Measurements from ENCODE around the gene BRSK2.

Gene BRSK2

DNA sequence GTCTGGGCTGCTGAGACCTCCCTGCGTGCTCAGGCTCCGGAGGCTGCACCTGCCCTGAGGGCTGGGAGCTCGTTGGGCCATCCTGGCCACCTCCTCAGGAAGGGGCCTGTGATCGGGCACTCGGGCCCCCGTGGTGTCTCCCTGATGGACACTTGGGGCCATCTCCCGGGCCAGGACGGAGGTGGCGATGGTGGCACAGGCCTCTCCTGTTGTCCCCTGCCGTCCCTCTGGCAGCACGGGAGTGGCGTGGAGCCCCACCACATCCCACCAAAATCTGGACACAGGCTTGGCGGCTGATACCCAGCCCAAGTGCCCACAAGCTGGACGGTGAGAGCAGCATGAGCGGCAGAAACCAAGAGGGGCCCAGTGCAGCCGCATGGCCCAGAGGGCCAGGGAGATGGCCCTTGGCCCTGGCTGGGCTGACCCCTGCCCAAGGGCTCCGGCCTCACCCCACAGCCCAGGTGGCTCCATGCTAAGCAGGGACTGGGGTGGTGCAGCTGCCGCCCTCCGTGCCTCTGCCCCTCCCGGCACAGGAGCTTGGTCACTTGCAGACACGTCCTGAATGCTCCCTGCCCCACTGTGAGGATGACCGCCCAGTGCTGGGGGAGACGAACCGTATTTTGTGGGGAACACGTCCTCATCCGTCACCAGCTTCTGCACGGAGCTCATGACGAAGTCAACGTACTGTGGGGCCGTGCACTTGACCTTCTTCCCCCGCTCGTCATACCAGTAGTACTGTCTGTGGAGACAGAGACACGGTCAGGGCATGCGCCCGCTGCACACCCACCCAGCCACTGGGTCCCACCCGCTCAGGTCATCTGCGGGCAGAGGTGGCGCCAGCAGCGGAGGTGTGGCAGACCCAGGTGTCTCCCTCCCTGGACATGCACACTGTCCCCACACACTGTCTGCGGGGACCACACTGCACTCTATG lies 81.2 kb downstream of the BRSK2 start:
- no peak for DNase-seq

DNA sequence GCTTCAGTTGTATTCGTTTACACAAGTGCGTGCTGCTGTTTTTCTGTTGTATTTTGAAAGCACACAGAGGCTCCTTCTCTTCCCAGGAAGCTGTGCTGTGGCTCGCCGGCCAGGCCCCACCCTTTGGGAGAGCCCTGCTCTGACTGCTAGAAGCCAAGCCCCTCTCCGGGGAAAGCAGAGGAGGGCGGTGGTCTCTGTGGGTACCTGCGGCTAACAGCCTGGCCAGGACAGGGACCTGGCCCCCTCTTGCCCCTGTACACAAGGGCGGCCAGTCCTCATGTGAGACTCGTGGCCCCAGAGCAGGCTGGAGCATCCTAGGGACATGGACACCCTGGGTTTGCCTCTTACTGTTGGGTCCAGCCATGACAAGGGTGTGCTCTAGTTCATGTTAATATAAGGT lies 82.0 kb downstream of the BRSK2 start:
- DNase-seq: no peak

DNA sequence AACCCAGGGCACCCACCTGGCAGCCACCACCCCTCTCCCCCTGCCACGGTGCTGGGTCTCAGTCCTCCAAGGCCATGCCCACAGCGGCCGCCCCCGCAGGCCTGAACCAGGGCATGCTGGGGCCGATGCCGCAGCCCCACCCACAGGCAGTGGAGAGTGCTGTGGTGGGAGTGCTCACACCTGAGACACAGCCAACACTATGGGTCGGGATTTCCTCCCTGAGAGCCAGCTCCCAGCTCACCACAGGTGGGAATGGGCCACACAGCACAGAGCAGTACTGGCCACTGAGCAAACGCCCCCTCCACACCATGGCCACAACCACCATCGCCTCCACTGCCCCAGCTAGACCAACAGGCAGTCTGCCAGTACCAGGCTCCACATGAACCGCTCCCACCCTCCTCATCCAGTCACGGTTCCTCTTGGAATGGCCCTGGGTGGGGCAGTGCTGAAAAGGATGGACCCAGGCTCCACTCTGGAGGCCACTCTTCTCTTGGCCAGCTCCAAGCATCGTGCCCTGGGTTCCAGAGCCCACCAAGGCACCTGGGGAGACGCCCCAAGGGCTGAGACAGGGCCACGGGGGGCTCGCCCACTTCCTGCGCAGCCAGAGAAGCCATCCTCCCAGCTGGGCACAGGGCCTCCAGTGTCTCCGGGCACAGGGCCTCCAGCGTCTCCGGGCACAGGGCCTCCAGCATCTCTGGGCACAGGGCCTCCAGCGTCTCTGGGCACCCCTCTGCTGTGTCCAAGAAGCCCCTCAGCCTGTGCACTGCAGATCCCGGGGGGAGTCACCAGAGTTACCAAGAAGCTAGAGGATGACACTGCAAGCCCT lies 82.7 kb downstream of the BRSK2 start:
- DNase-seq: no peak

DNA sequence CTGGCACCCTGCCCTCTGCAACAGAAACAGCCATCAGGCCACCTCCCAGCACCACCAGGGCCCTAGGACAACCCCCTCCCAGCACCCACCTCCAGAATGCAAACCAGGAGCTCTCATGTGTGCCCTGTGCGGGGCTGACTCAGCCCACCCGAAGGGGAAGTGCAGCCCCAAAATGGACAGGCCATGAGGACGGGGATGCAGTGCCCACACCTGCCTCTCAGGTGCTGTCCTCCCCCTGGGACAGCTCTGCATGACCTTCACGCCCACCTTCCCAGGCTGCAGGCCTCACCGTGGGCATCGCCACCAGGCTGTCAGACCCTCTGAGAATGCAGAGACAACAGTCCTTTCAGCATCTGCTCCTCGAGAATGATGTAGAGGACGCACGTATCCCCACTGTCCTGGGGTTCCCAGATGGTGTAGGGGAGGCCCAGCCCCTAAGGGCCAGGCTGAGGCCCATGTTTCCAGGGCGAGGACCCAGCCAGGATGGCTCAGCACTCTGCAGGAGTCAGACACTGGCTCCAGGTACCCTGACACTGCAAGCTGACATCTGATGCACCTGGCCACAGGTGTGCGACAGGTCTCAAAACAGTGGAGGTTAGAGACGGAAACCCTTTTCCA lies 83.4 kb downstream of the BRSK2 start:
- DNase-seq: no peak

DNA sequence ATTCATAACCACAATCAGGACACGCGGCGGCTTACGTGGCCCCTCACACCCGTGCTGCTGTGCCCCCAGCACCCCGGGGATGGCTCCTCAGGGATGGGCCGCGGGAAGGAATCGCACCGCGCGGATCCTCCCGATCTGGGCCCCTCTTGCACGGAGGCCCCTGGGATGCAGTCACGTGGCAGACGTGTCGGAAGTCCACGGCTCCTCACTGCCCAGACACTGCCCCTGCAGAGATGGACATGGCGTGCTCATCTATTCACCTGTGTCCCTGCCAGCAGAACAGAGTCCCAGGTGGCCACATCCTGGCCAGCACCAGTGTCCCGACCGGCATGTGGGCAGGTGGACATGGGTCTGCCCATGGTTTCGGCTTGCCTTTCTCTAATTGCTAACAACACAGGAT lies 84.1 kb downstream of the BRSK2 start:
- no peak for DNase-seq

DNA sequence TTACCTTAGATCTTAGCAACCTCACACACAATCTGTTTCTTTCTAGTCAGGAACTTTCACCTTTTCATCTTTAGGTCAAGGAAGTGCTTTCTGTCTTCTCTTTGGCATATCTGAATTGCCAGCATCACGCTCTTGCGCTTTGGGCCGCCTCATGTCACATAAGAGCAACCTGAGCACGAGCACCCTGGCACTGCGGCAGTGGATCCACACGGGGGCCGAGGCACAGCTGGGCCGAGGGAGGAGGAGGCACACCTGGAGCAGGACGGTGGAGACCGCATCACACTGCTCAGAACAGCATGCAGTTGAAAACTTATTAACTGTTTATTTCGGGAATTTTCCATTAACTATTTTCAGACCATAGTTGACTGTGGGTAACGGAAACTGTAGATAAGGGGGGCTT lies 86.1 kb downstream of the BRSK2 start:
- DNase-seq: no peak

DNA sequence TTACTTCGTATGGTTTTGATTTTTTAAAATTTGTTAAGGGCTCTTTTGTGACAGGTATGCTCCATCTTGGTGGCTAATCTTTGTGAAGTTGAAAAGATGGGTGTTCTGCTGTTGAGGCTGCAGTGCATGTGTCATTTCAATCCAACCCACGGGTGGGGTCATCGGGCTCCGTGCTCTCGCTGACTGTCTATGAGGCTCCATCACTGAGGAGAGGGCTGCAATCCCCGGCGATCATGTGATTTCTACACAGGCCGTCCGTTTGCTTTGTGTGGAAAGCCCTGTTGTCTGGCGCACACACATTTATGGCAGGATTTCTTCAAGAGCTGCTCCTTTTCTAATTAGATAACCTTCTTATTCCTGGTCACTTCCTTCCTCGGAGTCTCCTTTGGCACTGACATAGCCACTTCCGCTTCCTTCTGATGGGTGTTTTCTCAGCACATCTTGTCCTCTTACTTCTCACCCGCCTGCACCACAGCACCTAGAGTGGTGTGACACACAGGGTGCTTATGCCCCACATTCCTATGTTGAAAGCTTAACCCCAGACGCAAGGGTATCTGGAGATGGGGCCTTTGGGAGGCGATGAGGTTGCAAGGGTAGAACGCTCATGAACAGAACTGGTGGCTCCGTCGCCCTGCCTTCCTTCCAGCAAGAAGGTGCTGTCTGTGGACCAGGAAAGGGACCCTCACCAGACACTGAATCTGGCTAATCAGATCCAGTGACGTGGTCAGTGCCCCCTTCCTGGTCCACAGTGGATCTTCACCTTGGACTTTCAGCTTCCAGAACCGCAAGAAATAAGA lies 87.4 kb downstream of the BRSK2 start:
- DNase-seq: no peak

DNA sequence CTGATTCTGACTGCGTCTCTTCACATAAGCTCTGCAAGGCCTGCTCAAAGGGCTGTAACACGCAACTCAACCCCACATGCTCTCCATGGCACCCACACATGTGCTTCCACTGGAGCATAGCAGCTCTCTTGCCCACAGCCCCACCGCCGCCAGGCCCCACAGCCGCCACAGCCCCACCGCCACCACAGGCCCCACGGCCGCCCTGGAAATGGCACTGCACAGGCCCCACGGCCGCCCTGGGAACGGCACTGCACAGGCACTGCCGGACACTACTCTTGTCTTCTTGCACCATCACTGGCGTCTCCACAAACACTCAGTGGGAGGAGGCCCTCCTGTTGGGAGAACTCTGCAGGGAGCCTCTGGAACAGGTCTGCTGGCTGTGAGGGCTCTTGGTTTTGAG lies 88.3 kb downstream of the BRSK2 start:
- no peak for DNase-seq

DNA sequence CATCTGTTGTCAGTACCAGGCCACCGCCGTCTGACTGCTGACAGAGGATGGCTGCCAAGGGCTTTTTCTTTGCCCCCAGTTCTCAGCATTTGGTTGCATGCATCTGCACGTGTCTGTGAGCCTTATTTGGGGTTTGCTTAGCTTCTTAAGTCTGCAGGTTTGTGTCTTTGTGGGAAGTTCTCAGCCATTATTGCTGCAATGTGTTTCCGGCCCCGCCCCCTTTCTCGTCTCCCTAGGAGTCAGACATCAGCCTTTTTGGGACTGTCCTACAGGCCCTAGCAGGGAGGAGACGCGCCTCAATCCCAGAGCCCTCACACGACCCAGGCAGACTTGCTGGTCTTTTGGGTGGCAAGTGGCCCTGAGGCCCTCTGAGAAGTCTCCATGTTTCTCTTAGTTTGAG lies 88.8 kb downstream of the BRSK2 start:
- no peak for DNase-seq

DNA sequence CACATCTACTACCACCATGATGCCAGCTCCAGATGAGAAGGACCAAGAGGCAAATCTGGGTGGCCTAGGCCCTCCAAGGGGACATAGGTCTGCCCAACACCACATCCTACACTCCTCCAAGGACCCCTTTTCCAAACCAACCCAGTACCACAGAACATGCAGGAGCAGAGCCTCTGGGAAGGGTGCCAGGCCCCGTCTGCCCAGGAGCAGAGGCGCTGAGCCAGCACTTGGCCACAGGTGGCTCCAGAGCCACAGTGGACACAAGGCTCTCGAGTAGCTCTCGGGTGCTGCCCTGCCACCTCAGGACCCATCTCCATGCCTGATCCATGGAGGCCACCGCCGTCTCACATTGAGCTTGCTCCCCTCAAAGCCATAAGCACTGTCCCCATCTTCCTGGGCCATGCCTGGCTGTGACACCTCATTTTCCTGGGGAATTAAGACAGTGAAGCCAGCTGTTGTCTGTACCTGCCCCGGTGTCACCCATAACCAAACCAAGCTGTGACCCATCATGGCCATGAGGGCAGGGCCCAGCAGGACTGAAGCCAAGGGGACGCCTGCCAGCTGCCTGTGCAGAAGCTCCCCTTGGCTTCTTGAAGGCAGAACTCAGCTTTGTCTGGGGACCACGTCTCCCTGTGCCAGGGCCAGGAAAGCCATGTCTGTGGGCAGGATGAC lies 89.4 kb downstream of the BRSK2 start:
- no peak for DNase-seq

DNA sequence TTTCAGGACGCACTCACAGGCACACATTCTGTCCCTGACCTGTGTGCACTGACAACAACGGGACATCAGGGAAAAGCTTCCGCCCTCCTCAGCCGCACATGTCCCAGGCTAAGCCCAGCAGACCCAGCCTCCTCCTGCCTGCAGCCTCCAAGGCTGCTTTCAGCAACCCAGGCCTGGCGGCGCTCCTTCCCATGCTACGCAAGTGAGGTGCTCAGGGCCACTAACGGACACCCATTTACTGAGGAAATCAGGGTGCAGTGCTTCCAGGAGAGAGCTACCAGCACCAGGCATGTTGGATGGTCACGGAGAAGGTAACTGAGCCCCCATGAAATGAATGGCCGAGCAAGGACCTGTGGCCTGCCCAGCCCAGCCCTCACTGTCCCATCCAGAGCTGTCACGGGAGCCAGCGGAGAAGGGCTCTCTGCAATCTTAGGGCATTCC lies 90.0 kb downstream of the BRSK2 start:
- no peak for DNase-seq

DNA sequence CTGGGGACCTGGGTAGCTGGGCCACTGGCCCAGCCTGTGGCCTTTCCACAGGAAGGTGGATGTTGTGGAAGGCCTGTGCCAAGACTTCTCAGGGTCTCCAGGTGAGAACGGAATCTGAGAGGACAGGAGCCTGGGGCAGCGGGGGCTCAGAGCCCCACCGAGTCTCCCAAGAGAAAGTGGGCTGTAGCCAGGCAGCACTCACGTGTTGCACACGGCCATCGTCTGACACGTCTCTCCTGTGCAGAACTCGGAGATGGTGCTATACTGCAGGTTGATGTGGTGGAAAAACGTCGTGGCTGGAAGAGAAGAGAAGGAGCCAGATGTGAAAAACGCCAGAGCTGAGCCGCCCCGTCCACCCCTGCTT lies 90.4 kb downstream of the BRSK2 start:
- DNase-seq: no peak

DNA sequence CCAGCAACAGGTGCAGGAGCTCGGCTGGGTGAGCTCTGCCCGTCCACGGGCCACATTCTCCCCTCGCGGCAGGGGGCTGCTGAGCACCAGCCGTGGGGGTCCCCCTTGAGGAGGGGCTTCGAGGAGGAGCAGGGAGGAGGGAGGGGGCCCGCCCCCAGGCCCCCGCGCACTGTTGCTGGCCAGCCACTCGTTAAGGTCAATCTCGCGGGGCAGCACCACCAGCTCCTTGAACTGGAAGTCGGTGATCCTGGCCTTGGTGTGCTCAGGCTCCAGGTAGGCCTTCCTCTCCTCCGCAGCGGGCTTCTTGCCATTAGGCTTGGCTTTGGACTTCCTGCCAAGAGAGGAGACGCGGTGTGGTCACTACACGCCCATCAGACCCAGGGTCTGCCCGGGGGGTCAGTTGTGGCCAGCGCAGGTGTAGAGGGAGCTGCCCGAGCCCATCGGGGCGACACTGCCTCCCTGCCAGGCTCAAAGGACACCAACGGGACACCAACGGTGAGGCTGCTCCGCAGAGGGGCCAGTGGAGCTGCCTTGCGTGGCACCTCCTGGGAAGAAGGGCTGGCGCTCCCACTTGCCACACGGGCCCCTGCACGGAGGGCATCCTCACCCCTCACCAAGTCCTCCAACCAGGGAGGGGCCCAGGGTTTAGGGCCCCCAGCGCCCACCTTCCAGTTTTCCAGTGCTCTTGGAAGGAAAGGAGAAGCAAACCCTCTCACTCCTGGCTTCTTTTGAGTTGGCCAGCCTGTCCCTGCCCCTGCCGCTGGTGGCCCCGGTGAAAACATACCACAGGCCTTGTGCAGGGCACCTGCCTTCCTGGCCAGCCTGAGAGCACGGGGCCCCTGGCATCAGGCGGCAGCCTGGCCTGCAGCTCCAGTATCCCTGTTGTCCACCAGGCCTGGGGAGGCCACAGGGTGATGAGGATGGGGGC lies 91.1 kb downstream of the BRSK2 start:
- no peak for DNase-seq

DNA sequence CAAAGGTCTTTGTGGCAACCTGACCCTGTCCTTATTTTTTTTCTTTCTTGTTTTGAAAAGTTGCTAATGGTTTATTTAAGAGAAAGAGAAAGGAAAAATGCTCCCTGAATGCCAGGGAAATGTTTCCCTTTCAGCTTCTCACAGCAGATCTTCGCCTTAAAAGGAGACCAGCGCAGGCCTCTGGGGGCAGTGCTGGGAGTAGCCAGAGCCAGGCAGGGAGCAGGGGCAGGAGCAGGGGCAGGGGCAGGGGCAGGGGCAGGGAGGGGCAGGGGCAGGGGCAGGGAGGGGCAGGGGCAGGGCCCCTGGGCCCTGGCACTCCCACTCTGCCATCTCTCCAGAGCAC lies 91.7 kb downstream of the BRSK2 start:
- no peak for DNase-seq

DNA sequence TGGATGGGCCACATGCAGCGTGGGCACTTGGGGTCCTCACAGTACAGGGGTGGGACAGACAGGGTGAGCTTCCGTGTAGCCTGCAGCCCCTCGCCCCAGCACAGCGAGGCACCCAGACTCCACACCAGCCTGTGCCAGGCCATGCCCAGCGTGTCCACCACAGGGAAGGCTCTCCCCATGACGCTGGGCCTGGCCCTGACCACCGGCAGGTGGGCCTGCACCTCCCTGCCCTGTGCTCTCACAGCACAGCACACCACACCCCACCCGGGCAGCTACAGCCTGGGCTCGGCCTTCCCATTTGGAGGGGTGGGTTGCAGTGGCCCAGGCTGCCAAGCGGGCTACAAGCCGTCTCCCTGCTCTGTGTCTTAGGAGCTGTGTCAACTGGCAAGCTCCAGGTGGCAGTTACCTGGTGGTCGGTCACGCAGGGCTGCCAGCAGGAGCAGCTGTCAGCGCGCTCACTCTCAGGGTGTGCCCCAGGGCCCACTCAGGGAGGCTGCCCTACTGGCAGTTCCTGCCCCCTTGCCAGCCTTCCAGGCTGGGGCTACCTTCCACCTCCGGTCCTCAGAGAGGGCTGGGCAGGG lies 92.2 kb downstream of the BRSK2 start:
- no peak for DNase-seq

DNA sequence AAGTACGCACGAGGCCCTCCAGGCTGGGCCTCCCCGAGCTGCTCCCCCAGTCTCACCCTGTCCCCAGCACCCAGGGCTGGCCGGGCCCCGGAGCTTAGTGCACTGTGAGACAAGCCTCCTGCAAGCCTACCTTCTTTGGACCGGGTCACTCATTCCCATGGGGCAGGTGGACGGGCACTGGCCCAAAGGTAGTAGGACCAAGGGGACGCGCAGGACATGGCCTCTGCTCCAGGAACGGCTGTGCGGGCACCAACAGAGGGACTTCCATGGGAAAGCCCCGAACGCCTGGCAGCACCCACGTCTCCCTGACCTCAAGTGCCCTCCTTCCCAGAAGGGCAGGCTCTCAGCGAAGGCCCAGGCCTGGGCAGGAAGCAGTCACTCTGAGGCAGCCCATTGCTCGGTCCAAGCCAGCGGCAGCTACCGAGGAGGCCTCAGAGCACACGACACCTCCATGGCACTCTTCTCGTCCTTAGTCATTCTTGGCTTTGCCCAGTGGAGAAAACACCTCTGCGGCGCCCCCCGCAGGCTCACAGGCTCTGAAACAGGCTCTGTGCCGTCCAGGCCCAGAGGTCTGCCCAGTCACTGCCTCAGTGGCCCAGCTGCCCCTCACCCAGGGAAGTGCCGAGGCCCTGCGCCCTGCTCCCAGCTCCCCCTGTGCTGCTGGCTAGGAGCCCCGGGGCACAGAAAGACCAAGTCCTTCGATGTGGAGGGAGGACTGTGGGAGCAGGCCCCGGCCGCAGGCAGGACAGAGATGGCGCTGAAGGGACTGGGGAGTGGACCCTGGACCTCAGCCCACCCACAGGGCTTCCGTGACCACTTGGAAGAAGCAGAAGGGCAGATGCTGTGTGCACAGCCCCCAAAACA lies 93.1 kb downstream of the BRSK2 start:
- no peak for DNase-seq

DNA sequence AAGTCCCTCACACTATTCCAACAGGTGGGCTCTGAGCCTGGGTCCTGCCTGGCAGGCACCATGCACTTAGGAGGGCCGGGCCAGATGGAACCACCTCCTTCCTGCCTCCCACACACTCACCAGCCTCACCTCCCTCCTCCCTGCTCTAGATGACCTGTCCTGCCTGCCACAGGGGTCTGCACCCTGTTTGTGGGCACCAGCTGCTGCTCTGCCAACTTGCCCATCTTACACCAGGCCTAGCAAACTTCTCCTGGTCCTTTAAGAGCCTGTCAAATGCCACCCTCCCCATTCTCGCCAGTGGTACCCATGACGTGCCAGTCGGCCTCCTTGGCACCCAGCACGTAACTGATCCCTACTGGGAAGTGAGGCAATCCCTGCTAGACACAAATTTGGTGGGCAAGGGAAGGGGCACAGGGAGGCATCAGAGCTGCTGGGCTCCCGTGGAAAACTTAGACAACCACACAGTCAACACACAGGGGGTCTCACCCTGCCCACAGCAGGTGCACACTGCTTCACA lies 93.8 kb downstream of the BRSK2 start:
- DNase-seq: no peak

DNA sequence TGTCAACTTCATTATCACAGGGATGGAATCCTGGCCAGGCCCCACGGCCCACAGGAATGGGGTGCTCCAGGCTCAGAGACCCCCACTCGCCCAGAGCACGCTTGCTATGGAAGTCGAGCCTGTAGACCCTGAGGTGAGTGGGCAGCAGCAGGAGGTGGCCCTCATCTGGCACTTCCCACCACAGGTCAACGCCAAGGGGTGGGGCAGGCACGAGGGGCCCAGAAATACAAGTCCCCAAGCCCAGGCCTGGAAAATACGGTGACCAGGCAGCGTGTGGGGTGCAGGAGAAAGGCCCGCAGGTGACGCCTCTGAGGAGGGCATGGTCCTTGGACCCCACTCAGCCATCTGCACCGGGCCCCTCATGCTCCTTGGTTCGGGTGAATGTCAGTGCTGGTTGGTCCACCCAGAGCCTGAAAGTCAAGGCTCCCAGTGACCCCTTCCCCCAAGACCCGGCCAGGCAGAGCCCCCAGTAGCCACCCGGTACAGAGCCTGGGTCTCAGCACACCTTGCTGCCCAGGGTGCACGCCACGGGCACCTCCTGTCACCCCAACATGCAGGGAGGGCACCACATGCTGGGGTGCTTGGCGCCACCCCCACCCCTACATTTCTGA lies 94.4 kb downstream of the BRSK2 start:
- no peak for DNase-seq

All from activated CD8-positive, alpha-beta memory T cell treated with anti-CD3 and anti-CD28 coated beads for 24 hours (primary cell).